IPS DF 4.7 (cell line): ENCODE results near the gene DENND2D.

ENCODE experiments used
- DNase-seq: peaks from one replicate; pipeline ENCODE4 v3.0.0-alpha.2; 2013; ENCODE audit warnings: low spot score; ENCODE audit errors: extremely low read depth

DENND2D gene

DNA sequence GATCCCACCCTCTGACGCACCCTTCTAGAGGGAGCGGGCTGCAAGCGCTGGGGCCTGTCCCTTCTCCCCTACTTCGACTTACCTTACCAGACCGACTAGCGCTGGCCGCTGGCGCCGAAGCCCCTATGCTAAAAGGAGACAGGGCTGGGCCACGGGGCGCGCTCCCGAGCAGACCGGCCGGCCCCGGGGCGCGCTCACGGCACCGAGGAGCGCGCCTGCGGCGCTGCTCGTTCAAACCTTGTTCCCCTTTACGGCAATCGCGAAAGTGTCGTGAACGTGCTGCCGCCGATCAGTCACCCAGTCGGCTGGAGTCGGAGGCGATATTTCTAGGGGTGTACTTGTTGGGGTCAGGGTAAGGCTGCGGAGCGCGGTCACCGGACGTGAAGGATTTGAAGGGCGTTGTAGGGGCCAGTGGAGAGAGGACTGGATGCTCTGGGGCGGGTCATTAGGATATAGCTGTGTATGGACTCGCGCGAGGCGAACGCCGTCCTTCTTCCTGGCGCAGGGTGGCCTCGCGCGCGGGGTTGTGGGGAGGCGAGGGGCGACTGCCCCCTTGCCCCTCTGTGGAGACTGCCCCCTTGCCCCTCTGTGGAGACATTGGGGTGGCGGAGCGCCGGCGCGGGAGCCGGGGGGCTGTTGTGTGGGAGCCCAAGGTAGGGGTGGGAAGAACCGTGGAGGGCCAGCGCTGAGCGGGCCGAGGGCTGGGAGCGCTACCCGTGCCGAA, 60.3 kb downstream of the DENND2D start, which contains the start of the genes CEPT1 and DRAM2:
CEPT1 (plus strand) TSS at position 268 of the 724 bp plus-strand sequence. CDS start 7,492 bp downstream, outside the sequence.
DRAM2 (minus strand) TSS at position 138 of the 724 bp plus-strand sequence. CDS start 8,539 bp downstream, outside the sequence.
- DNase-seq = peak; percentile 87

GRCh38 chr1:111139324-111139955, 61.0 kb downstream of the DENND2D start:
- DNase-seq = no peak
